Measurements from ENCODE around the gene CEP72. TPM values are rescaled to one million over a fixed set of nuclear protein-coding genes. Genes with fewer than 3 reads are reported as not detected.

CEP72 gene
- total RNA-seq, 1 experiment from 2014 or later: 24.8 TPM

- TF ChIP-seq CTCF (conservative IDR thresholded peaks at IDR 0.05): no peak
- Histone ChIP-seq H3K4me2 (ENCODE audit: insufficient read depth, insufficient read length, low read length) (no peak overlapping the region), H3K9ac (ENCODE audit: extremely low read depth, insufficient read length, low read length) (no peak overlapping the region), H4K5ac (ENCODE audit: insufficient read length, low read depth, low read length) (no peak overlapping the region), H2BK5ac (ENCODE audit: insufficient read length, low read length) (no peak overlapping the region), H3K56ac (ENCODE audit: insufficient read length, low read depth, low read length) (no peak overlapping the region), H3K4me1 (ENCODE audit: insufficient read depth, low read length) (no peaks in the 10 kb centered on the region), H2BK15ac (ENCODE audit: low read depth, low read length) (no peak overlapping the region), H3K23me2 (ENCODE audit: insufficient read length, low read depth, low read length, poor library complexity, severe bottlenecking) (no peaks in the 10 kb centered on the region), H3K27ac (ENCODE audit: insufficient read length, low read depth, low read length) (no peak overlapping the region), H3T11ph (ENCODE audit: low read length) (no peak overlapping the region), H2BK120ac (ENCODE audit: low read depth, low read length, poor library complexity, severe bottlenecking) (no peak overlapping the region), H2AK5ac (ENCODE audit: insufficient read length, low read length) (no peak overlapping the region), H3K79me1 (ENCODE audit: insufficient read depth, low read depth, low read length, poor library complexity, severe bottlenecking) (no peaks in the 10 kb centered on the region), H3K27me3 (ENCODE audit: insufficient read depth, low read length) (no peaks in the 10 kb centered on the region), H3K9me3 (ENCODE audit: control insufficient read depth, low read depth, low read length) (peaks cover 4% of the 10 kb centered on the region), H3K4ac (ENCODE audit: low read depth, low read length) (no peak overlapping the region), H4K8ac (replicated peaks; ENCODE audit: insufficient read length, low read depth, low read length) (no peak overlapping the region), H4K91ac (ENCODE audit: insufficient read length, low read depth, low read length) (no peak overlapping the region), H4K20me1 (ENCODE audit: control insufficient read depth, insufficient read depth, insufficient read length) (no peaks in the 10 kb centered on the region), H2BK12ac (ENCODE audit: insufficient read length, low read depth, low read length) (no peak overlapping the region), H3K23ac (ENCODE audit: insufficient read length, low read depth, low read length) (no peak overlapping the region), H3K14ac (ENCODE audit: insufficient read depth, low read length) (no peak overlapping the region), H2BK20ac (ENCODE audit: low read depth, low read length, poor library complexity, severe bottlenecking) (no peak overlapping the region), H3K79me2 (ENCODE audit: insufficient read depth, low read length) (no peaks in the 10 kb centered on the region), H2AFZ (ENCODE audit: low read length) (no peak overlapping the region), H3K18ac (ENCODE audit: insufficient read length, low read depth, low read length) (no peak overlapping the region)
- peaks cover 20 to 24% of the 10 kb centered on the region in 2 experiments for H3K9me3 Mint-ChIP-seq
- H3K4me1 Mint-ChIP-seq: peaks cover 11 to 25% of the 10 kb centered on the region in 2 experiments
- no peak overlapping the region for H3K27ac Mint-ChIP-seq
- H3K27me3 Mint-ChIP-seq (ENCODE audit: low read depth): peaks cover 78% of the 10 kb centered on the region
- no peak overlapping the region for H3K4me3 Mint-ChIP-seq
- peaks cover 0 to 14% (median 0%) of the 10 kb centered on the region in 3 experiments; a peak in 2 of 7 replicates for H3K36me3 Mint-ChIP-seq (ENCODE audit: insufficient read depth in 1 of 3, low read depth in 3 of 3)
- no peak for DNase-seq
Measured at GRCh38 chr5:577800-578199, 34.3 kb upstream of the CEP72 start.

Measured in H9 (cell line).